Dendritic cell treated with granulocyte-macrophage colony-stimulating factor and Interleukin-4, amounts not matched to agents 40 ng/mL and 50 ng/mL, for 4 days (primary cell): ENCODE measurements around the gene SRGAP2.
"Not testable (repeated sequence)": the region's sequence is repeated elsewhere in the genome, so short reads cannot be mapped to it uniquely, and the experiment has no call there.

ENCODE experiments used
- H3K27ac Mint-ChIP-seq: one replicate; pipeline ENCODE4 v1.8.0; 2022; ENCODE audit warnings: mild to moderate bottlenecking, mixed read lengths
- H3K27me3 Mint-ChIP-seq: one replicate; pipeline ENCODE4 v1.8.0; 2022; ENCODE audit warnings: mild to moderate bottlenecking, mixed read lengths
- H3K36me3 Mint-ChIP-seq: one replicate; pipeline ENCODE4 v1.8.0; 2022; ENCODE audit warnings: low read depth, mixed read lengths
- H3K4me1 Mint-ChIP-seq: one replicate; pipeline ENCODE4 v1.8.0; 2022; ENCODE audit warnings: low read depth, mixed read lengths
- H3K4me3 Mint-ChIP-seq: one replicate; pipeline ENCODE4 v1.8.0; 2022; ENCODE audit warnings: mild to moderate bottlenecking, moderate library complexity, mixed read lengths
- H3K9me3 Mint-ChIP-seq: one replicate; pipeline ENCODE4 v1.8.0; 2022; ENCODE audit warnings: mixed read lengths
- intact Hi-C: fragments of 100-400 bp; cut with micrococcal nuclease; formaldehyde crosslinking; loops from one replicate; pipeline ENCODE4 v1.15.0; 2022

Gene SRGAP2

GRCh38 chr1:206186826-206187225 lies 16.5 kb upstream of the SRGAP2 start:
- intact Hi-C loops, H3K27me3 Mint-ChIP-seq, H3K9me3 Mint-ChIP-seq: not testable (repeated sequence)

GRCh38 chr1:206195182-206195581 lies 8.2 kb upstream of the SRGAP2 start:
- H3K36me3 Mint-ChIP-seq, H3K27me3 Mint-ChIP-seq, H3K27ac Mint-ChIP-seq, H3K9me3 Mint-ChIP-seq, intact Hi-C loops, H3K4me1 Mint-ChIP-seq, H3K4me3 Mint-ChIP-seq: not testable (repeated sequence)

More at GRCh38 chr1:206186826-206187225, 16.5 kb upstream of the SRGAP2 start:
- H3K27ac Mint-ChIP-seq, H3K36me3 Mint-ChIP-seq, H3K4me3 Mint-ChIP-seq, H3K4me1 Mint-ChIP-seq: not testable (repeated sequence)

- H3K4me1 Mint-ChIP-seq, H3K9me3 Mint-ChIP-seq, H3K27me3 Mint-ChIP-seq, H3K27ac Mint-ChIP-seq, H3K36me3 Mint-ChIP-seq, H3K4me3 Mint-ChIP-seq, intact Hi-C loops: not testable (repeated sequence)
These were observed 6.5 kb upstream of the SRGAP2 start for GRCh38 chr1:206196748-206197424.

- H3K36me3 Mint-ChIP-seq, H3K27me3 Mint-ChIP-seq, intact Hi-C loops, H3K9me3 Mint-ChIP-seq, H3K4me1 Mint-ChIP-seq: not testable (repeated sequence)
- Mint-ChIP-seq H3K27ac (peak within 1 kb of the TSS; percentile 90), H3K4me3 (peak within 1 kb of the TSS; percentile 87)
These were observed 465 bp upstream of the SRGAP2 start, which contains the start of gene FAM72A for GRCh38 chr1:206202789-206203363. Gene FAM72A (minus strand): TSS chr1:206202839. CDS start chr1:206202025, 814 bp downstream.

- H3K9me3 Mint-ChIP-seq, intact Hi-C loops, H3K4me1 Mint-ChIP-seq, H3K27me3 Mint-ChIP-seq, H3K36me3 Mint-ChIP-seq, H3K27ac Mint-ChIP-seq: not testable (repeated sequence)
- peak overlapping the region; percentile 69 for H3K4me3 Mint-ChIP-seq
These were observed 794 bp downstream of the SRGAP2 start for GRCh38 chr1:206204159-206204511.

GRCh38 chr1:206204871-206205270 lies 1.5 kb downstream of the SRGAP2 start:
- intact Hi-C loops, H3K9me3 Mint-ChIP-seq, H3K4me1 Mint-ChIP-seq, H3K27me3 Mint-ChIP-seq, H3K36me3 Mint-ChIP-seq: not testable (repeated sequence)
- H3K4me3 Mint-ChIP-seq, result peak overlapping the region; percentile 79
- peak overlapping the region; percentile 76 for H3K27ac Mint-ChIP-seq

GRCh38 chr1:206205569-206205968 lies 2.2 kb downstream of the SRGAP2 start:
- H3K27ac Mint-ChIP-seq, H3K9me3 Mint-ChIP-seq, H3K27me3 Mint-ChIP-seq, H3K4me1 Mint-ChIP-seq, H3K36me3 Mint-ChIP-seq, intact Hi-C loops: not testable (repeated sequence)
- H3K4me3 Mint-ChIP-seq, result peak overlapping the region; percentile 42

- not testable (repeated sequence) for H3K4me1 Mint-ChIP-seq, H3K4me3 Mint-ChIP-seq
These were observed 7.5 kb downstream of the SRGAP2 start for GRCh38 chr1:206210802-206211201.

GRCh38 chr1:206215600-206216392 lies 12.5 kb downstream of the SRGAP2 start:
- H3K27me3 Mint-ChIP-seq, intact Hi-C loops, H3K4me3 Mint-ChIP-seq, H3K36me3 Mint-ChIP-seq, H3K27ac Mint-ChIP-seq, H3K9me3 Mint-ChIP-seq, H3K4me1 Mint-ChIP-seq: not testable (repeated sequence)

More at GRCh38 chr1:206210802-206211201, 7.5 kb downstream of the SRGAP2 start:
- H3K9me3 Mint-ChIP-seq, H3K27ac Mint-ChIP-seq, H3K27me3 Mint-ChIP-seq, H3K36me3 Mint-ChIP-seq, intact Hi-C loops: not testable (repeated sequence)

GRCh38 chr1:206218285-206218684 lies 14.9 kb downstream of the SRGAP2 start:
- H3K4me1 Mint-ChIP-seq, H3K4me3 Mint-ChIP-seq, H3K36me3 Mint-ChIP-seq, intact Hi-C loops, H3K27me3 Mint-ChIP-seq, H3K27ac Mint-ChIP-seq, H3K9me3 Mint-ChIP-seq: not testable (repeated sequence)

- H3K4me3 Mint-ChIP-seq, intact Hi-C loops, H3K27ac Mint-ChIP-seq, H3K27me3 Mint-ChIP-seq, H3K4me1 Mint-ChIP-seq, H3K9me3 Mint-ChIP-seq, H3K36me3 Mint-ChIP-seq: not testable (repeated sequence)
These were observed 15.4 kb downstream of the SRGAP2 start for GRCh38 chr1:206218765-206219164.

GRCh38 chr1:206219514-206220331 lies 16.4 kb downstream of the SRGAP2 start:
- H3K9me3 Mint-ChIP-seq, intact Hi-C loops, H3K4me1 Mint-ChIP-seq, H3K36me3 Mint-ChIP-seq, H3K27me3 Mint-ChIP-seq, H3K4me3 Mint-ChIP-seq: not testable (repeated sequence)
- H3K27ac Mint-ChIP-seq, result peak overlapping the region; percentile 57

- H3K27me3 Mint-ChIP-seq, H3K4me3 Mint-ChIP-seq, H3K4me1 Mint-ChIP-seq, H3K36me3 Mint-ChIP-seq, intact Hi-C loops, H3K9me3 Mint-ChIP-seq: not testable (repeated sequence)
- H3K27ac Mint-ChIP-seq, result peak overlapping the region; percentile 57
These were observed 17.1 kb downstream of the SRGAP2 start for GRCh38 chr1:206220332-206221000.
